Lower leg skin (tissue), 4 donors: ENCODE results near the gene NCOR2. TPM values are rescaled to one million over a fixed set of nuclear protein-coding genes. Genes with fewer than 3 reads are reported as not detected.

ENCODE experiments used
- DNase-seq, 2 donors: peaks; one replicate each; pipeline ENCODE4 v3.0.0-alpha.2; 2019; ENCODE audit warnings: low spot score in 2 of 2
- H3K4me3 ChIP-seq: fragments of 200-600 bp; sonication (generic); 2 replicates; pipeline ENCODE4 v1.5.1; 2017; ENCODE audit warnings: mild to moderate bottlenecking, low read depth; ENCODE audit not compliant: poor library complexity, severe bottlenecking
- POLR2A ChIP-seq, 2 donors: fragments of 450-650 bp; IDR thresholded peaks; one replicate each; pipeline ENCODE4 v1.6.1; 2016 to 2017; ENCODE audit warnings: antibody characterized with exemption in 2 of 2, mild to moderate bottlenecking in 1 of 2, moderate library complexity in 1 of 2
- WGBS, 2 donors: methylation state at CpG; one replicate each; pipeline ENCODE4 v1.1.5; 2018; 5-methylcytosine and 5-hydroxymethylcytosine counted together
- intact Hi-C: fragments of 100-400 bp; cut with DNase I; formaldehyde crosslinking; loops from one replicate; pipeline ENCODE4 v1.15.0; 2023; ENCODE audit warnings: low total_unique reads
- total RNA-seq, 4 donors: library from RNA; depleted of rRNA; stranded (reverse); fragments of >200 nt; gene quantifications; one replicate each; pipeline ENCODE4 v1.1.0, GENCODE V29; 2016
- TF ChIP-seq, protein P1 (sequence below), 3 donors: fragments of 450-650 bp; IDR thresholded peaks; one replicate each; pipeline ENCODE4 v1.5.1; 2016; ENCODE audit warnings: antibody characterized with exemption in 3 of 3, mild to moderate bottlenecking in 3 of 3, moderate library complexity in 2 of 3

NCOR2 gene
- total RNA-seq, 4 donors from 2014 or later = 92.1 to 262 (median 137) TPM

DNA sequence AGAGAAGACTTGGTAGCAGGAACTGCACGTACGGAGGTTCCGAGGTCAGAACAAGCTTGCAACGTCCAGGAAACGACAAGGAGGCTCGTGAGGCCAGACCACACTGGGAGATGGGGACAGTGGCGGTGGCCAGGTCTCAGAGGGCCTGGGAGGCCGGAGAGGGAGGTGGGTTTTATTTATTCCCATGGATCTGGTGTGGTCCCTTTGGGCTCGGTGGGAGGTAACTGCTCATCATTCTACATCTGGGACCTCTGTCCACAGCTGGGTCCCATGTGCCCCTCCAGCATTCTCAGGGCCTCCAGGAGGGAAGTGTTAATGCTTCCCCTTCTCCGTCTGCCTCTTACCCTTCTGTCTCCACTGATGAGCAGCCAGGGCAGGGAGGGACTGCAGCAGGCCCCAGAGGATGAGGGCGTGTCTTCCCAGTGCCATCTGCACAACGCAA, 35.7 kb upstream of the NCOR2 start:
- no peak for TF ChIP-seq POLR2A (IDR thresholded peaks at IDR 0.05)
- TF ChIP-seq, protein P1, sequence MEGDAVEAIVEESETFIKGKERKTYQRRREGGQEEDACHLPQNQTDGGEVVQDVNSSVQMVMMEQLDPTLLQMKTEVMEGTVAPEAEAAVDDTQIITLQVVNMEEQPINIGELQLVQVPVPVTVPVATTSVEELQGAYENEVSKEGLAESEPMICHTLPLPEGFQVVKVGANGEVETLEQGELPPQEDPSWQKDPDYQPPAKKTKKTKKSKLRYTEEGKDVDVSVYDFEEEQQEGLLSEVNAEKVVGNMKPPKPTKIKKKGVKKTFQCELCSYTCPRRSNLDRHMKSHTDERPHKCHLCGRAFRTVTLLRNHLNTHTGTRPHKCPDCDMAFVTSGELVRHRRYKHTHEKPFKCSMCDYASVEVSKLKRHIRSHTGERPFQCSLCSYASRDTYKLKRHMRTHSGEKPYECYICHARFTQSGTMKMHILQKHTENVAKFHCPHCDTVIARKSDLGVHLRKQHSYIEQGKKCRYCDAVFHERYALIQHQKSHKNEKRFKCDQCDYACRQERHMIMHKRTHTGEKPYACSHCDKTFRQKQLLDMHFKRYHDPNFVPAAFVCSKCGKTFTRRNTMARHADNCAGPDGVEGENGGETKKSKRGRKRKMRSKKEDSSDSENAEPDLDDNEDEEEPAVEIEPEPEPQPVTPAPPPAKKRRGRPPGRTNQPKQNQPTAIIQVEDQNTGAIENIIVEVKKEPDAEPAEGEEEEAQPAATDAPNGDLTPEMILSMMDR (IDR thresholded peaks at IDR 0.05) = no peak
- DNase-seq = no peak
- H3K4me3 ChIP-seq = no peak overlapping the region
- intact Hi-C loops = no loop called here
- 61 to 69% methylated on average over 12 of the region's 12 CpGs for WGBS, 2 donors

GRCh38 chr12:124601706-124602105, 34.3 kb upstream of the NCOR2 start:
- TF ChIP-seq POLR2A (IDR thresholded peaks at IDR 0.05) = no peak
- TF ChIP-seq, protein P1 (IDR thresholded peaks at IDR 0.05) = no peak
- DNase-seq = no peak
- 83 to 94% methylated on average over 8 of the region's 8 CpGs for WGBS, 2 donors
- H3K4me3 ChIP-seq = no peak overlapping the region
- intact Hi-C loops = no loop called here

GRCh38 chr12:124599074-124599999, 31.9 kb upstream of the NCOR2 start:
- DNase-seq = no peak
- TF ChIP-seq, protein P1 (IDR thresholded peaks at IDR 0.05) = no peak
- no peak for TF ChIP-seq POLR2A (IDR thresholded peaks at IDR 0.05)
- H3K4me3 ChIP-seq = no peak overlapping the region
- intact Hi-C loops = no loop called here
- 85 to 86% methylated on average over 10 of the region's 10 CpGs for WGBS, 2 donors

DNA sequence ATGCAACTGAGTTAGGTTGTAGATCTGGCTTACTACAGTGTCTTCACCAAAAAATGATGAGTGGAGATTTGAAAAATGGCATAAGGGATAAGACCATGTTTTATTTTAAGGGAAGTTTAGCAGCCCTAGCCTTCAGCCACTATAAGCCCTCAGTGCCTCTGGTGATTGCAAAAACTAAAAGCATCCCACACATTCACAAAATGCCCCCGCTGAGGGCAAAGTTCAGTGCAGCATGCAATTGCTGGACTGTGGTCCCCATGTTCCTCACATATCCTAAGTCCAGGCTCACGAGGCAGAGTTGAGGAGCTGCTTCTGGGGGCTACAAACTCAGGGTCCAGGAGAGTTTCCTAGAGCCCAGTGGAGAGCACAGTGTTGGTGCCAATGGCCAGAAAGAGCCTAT, 29.6 kb upstream of the NCOR2 start:
- H3K4me3 ChIP-seq = no peak overlapping the region
- no peak for TF ChIP-seq POLR2A (IDR thresholded peaks at IDR 0.05)
- TF ChIP-seq, protein P1 (IDR thresholded peaks at IDR 0.05) = no peak
- intact Hi-C loops = no loop called here
- 84 to 100% methylated on average over 2 of the region's 2 CpGs for WGBS, 2 donors
- no peak for DNase-seq

- WGBS, 2 donors = 86 to 88% methylated on average over 4 of the region's 4 CpGs
- no peak for DNase-seq
- TF ChIP-seq POLR2A (IDR thresholded peaks at IDR 0.05) = no peak
- TF ChIP-seq, protein P1 (IDR thresholded peaks at IDR 0.05) = no peak
- no peak overlapping the region for H3K4me3 ChIP-seq
- intact Hi-C loops = no loop called here
Measured at GRCh38 chr12:124595444-124595843, 28.0 kb upstream of the NCOR2 start.
